Measurements from ENCODE around the gene WRAP73. TPM values are rescaled to one million over a fixed set of nuclear protein-coding genes. Genes with fewer than 3 reads are reported as not detected.
"Not testable (repeated sequence)": the region's sequence is repeated elsewhere in the genome, so short reads cannot be mapped to it uniquely, and the experiment has no call there.

Gene WRAP73
- polyA plus RNA-seq, 2 donors = 13.6 to 16.4 TPM

GRCh38 chr1:3593745-3594144, 56.2 kb downstream of the WRAP73 start:
- no peak overlapping the region for H3K4me3 ChIP-seq (ENCODE audit: low read depth in 1 of 2, low read length in 2 of 2)
- H3K9me3 ChIP-seq (ENCODE audit: control insufficient read depth in 2 of 2, insufficient read depth in 1 of 2, low read depth in 1 of 2, low read length in 1 of 2) = no peaks in the 10 kb centered on the region
- H3K4me1 ChIP-seq (ENCODE audit: control insufficient read depth in 2 of 2, insufficient read depth in 2 of 2, low read length in 1 of 2) = peaks cover 0 to 12% of the 10 kb centered on the region in 2 donors
- no peak overlapping the region for H3K27ac ChIP-seq (ENCODE audit: low read depth in 2 of 2, low read length in 1 of 2)
- 76 to 79% methylated on average over 9 to 10 of the region's 10 CpGs for WGBS, 2 donors
- H3K36me3 ChIP-seq (ENCODE audit: control insufficient read depth in 2 of 2, insufficient read depth in 2 of 2, low read length in 1 of 2) = no peaks in the 10 kb centered on the region
- H3K27me3 ChIP-seq (ENCODE audit: control insufficient read depth in 1 of 2, insufficient read depth in 2 of 2, low read length in 2 of 2) = no peaks in the 10 kb centered on the region

- peaks cover 0 to 8% of the 10 kb centered on the region in 2 donors for H3K4me1 ChIP-seq (ENCODE audit: control insufficient read depth in 2 of 2, insufficient read depth in 2 of 2, low read length in 1 of 2)
- 84 to 85% methylated on average over 15 to 17 of the region's 17 CpGs for WGBS, 2 donors
- no peaks in the 10 kb centered on the region for H3K27me3 ChIP-seq (ENCODE audit: control insufficient read depth in 1 of 2, insufficient read depth in 2 of 2, low read length in 2 of 2)
- H3K4me3 ChIP-seq (ENCODE audit: low read depth in 1 of 2, low read length in 2 of 2) = no peak overlapping the region
- H3K27ac ChIP-seq (ENCODE audit: low read depth in 2 of 2, low read length in 1 of 2) = no peak overlapping the region
- H3K36me3 ChIP-seq (ENCODE audit: control insufficient read depth in 2 of 2, insufficient read depth in 2 of 2, low read length in 1 of 2) = no peaks in the 10 kb centered on the region
- H3K9me3 ChIP-seq (ENCODE audit: control insufficient read depth in 2 of 2, insufficient read depth in 1 of 2, low read depth in 1 of 2, low read length in 1 of 2) = no peaks in the 10 kb centered on the region
Measured at GRCh38 chr1:3593334-3593733, 56.6 kb downstream of the WRAP73 start.

- Histone ChIP-seq H3K9me3 (ENCODE audit: control insufficient read depth in 2 of 2, insufficient read depth in 1 of 2, low read depth in 1 of 2, low read length in 1 of 2) (no peaks in the 10 kb centered on the region), H3K36me3 (ENCODE audit: control insufficient read depth in 2 of 2, insufficient read depth in 2 of 2, low read length in 1 of 2) (no peaks in the 10 kb centered on the region), H3K4me1 (ENCODE audit: control insufficient read depth in 2 of 2, insufficient read depth in 2 of 2, low read length in 1 of 2) (peaks cover 0 to 1% of the 10 kb centered on the region in 2 donors), H3K27me3 (ENCODE audit: control insufficient read depth in 1 of 2, insufficient read depth in 2 of 2, low read length in 2 of 2) (no peaks in the 10 kb centered on the region), H3K4me3 (ENCODE audit: low read depth in 1 of 2, low read length in 2 of 2) (no peak overlapping the region), H3K27ac (ENCODE audit: low read depth in 2 of 2, low read length in 1 of 2) (no peak overlapping the region)
- WGBS, 2 donors = 86 to 91% methylated on average over 31 to 33 of the region's 33 CpGs
Measured at GRCh38 chr1:3590951-3591865, 58.7 kb downstream of the WRAP73 start.

- 64 to 78% methylated on average over 27 of the region's 27 CpGs for WGBS, 2 donors
- Histone ChIP-seq H3K36me3 (ENCODE audit: control insufficient read depth in 2 of 2, insufficient read depth in 2 of 2, low read length in 1 of 2) (no peaks in the 10 kb centered on the region), H3K9me3 (ENCODE audit: control insufficient read depth in 2 of 2, insufficient read depth in 1 of 2, low read depth in 1 of 2, low read length in 1 of 2) (no peaks in the 10 kb centered on the region), H3K27ac (ENCODE audit: low read depth in 2 of 2, low read length in 1 of 2) (no peak overlapping the region), H3K4me1 (ENCODE audit: control insufficient read depth in 2 of 2, insufficient read depth in 2 of 2, low read length in 1 of 2) (peaks cover 0 to 1% of the 10 kb centered on the region in 2 donors), H3K4me3 (ENCODE audit: low read depth in 1 of 2, low read length in 2 of 2) (no peak overlapping the region), H3K27me3 (ENCODE audit: control insufficient read depth in 1 of 2, insufficient read depth in 2 of 2, low read length in 2 of 2) (no peaks in the 10 kb centered on the region)
Measured at GRCh38 chr1:3590139-3590763, 59.7 kb downstream of the WRAP73 start.

GRCh38 chr1:3588395-3588794, 61.5 kb downstream of the WRAP73 start:
- Histone ChIP-seq H3K36me3 (ENCODE audit: control insufficient read depth in 2 of 2, insufficient read depth in 2 of 2, low read length in 1 of 2) (no peaks in the 10 kb centered on the region), H3K4me1 (ENCODE audit: control insufficient read depth in 2 of 2, insufficient read depth in 2 of 2, low read length in 1 of 2) (peaks cover 0 to 1% of the 10 kb centered on the region in 2 donors), H3K27me3 (ENCODE audit: control insufficient read depth in 1 of 2, insufficient read depth in 2 of 2, low read length in 2 of 2) (no peaks in the 10 kb centered on the region), H3K27ac (ENCODE audit: low read depth in 2 of 2, low read length in 1 of 2) (no peak overlapping the region), H3K4me3 (ENCODE audit: low read depth in 1 of 2, low read length in 2 of 2) (no peak overlapping the region), H3K9me3 (ENCODE audit: control insufficient read depth in 2 of 2, insufficient read depth in 1 of 2, low read depth in 1 of 2, low read length in 1 of 2) (peaks cover 0 to 3% of the 10 kb centered on the region in 2 donors)
- 87 to 90% methylated on average over 3 to 5 of the region's 5 CpGs for WGBS, 2 donors

- WGBS, 2 donors = 71 to 78% methylated on average over 24 of the region's 24 CpGs
- peaks cover 0 to 3% of the 10 kb centered on the region in 2 donors for H3K9me3 ChIP-seq (ENCODE audit: control insufficient read depth in 2 of 2, insufficient read depth in 1 of 2, low read depth in 1 of 2, low read length in 1 of 2)
- H3K4me1 ChIP-seq (ENCODE audit: control insufficient read depth in 2 of 2, insufficient read depth in 2 of 2, low read length in 1 of 2) = no peaks in the 10 kb centered on the region
- H3K36me3 ChIP-seq (ENCODE audit: control insufficient read depth in 2 of 2, insufficient read depth in 2 of 2, low read length in 1 of 2) = no peaks in the 10 kb centered on the region
- no peak overlapping the region for H3K27ac ChIP-seq (ENCODE audit: low read depth in 2 of 2, low read length in 1 of 2)
- H3K4me3 ChIP-seq (ENCODE audit: low read depth in 1 of 2, low read length in 2 of 2) = no peak overlapping the region
- H3K27me3 ChIP-seq (ENCODE audit: control insufficient read depth in 1 of 2, insufficient read depth in 2 of 2, low read length in 2 of 2) = no peaks in the 10 kb centered on the region
Measured at GRCh38 chr1:3586986-3587759, 62.7 kb downstream of the WRAP73 start.

- H3K36me3 ChIP-seq (ENCODE audit: control insufficient read depth in 2 of 2, insufficient read depth in 2 of 2, low read length in 1 of 2) = no peaks in the 10 kb centered on the region
- no peak overlapping the region for H3K27ac ChIP-seq (ENCODE audit: low read depth in 2 of 2, low read length in 1 of 2)
- no peaks in the 10 kb centered on the region for H3K27me3 ChIP-seq (ENCODE audit: control insufficient read depth in 1 of 2, insufficient read depth in 2 of 2, low read length in 2 of 2)
- no peak overlapping the region for H3K4me3 ChIP-seq (ENCODE audit: low read depth in 1 of 2, low read length in 2 of 2)
- H3K4me1 ChIP-seq (ENCODE audit: control insufficient read depth in 2 of 2, insufficient read depth in 2 of 2, low read length in 1 of 2) = no peaks in the 10 kb centered on the region
- H3K9me3 ChIP-seq (ENCODE audit: control insufficient read depth in 2 of 2, insufficient read depth in 1 of 2, low read depth in 1 of 2, low read length in 1 of 2) = peaks cover 0 to 3% of the 10 kb centered on the region in 2 donors
- 79 to 84% methylated on average over 19 of the region's 19 CpGs for WGBS, 2 donors
Measured at GRCh38 chr1:3585940-3586568, 63.8 kb downstream of the WRAP73 start.

GRCh38 chr1:3585353-3585868, 64.5 kb downstream of the WRAP73 start:
- H3K9me3 ChIP-seq (ENCODE audit: control insufficient read depth in 2 of 2, insufficient read depth in 1 of 2, low read depth in 1 of 2, low read length in 1 of 2); H3K27ac ChIP-seq (ENCODE audit: low read depth in 2 of 2, low read length in 1 of 2); H3K36me3 ChIP-seq (ENCODE audit: control insufficient read depth in 2 of 2, insufficient read depth in 2 of 2, low read length in 1 of 2); H3K4me1 ChIP-seq (ENCODE audit: control insufficient read depth in 2 of 2, insufficient read depth in 2 of 2, low read length in 1 of 2); H3K27me3 ChIP-seq (ENCODE audit: control insufficient read depth in 1 of 2, insufficient read depth in 2 of 2, low read length in 2 of 2); H3K4me3 ChIP-seq (ENCODE audit: low read depth in 1 of 2, low read length in 2 of 2): not testable (repeated sequence)
- 54 to 64% methylated on average over 6 of the region's 6 CpGs for WGBS, 2 donors

- Histone ChIP-seq H3K27ac (ENCODE audit: low read depth in 2 of 2, low read length in 1 of 2) (no peak overlapping the region), H3K4me3 (ENCODE audit: low read depth in 1 of 2, low read length in 2 of 2) (no peak overlapping the region), H3K9me3 (ENCODE audit: control insufficient read depth in 2 of 2, insufficient read depth in 1 of 2, low read depth in 1 of 2, low read length in 1 of 2) (peaks cover 0 to 3% of the 10 kb centered on the region in 2 donors), H3K4me1 (ENCODE audit: control insufficient read depth in 2 of 2, insufficient read depth in 2 of 2, low read length in 1 of 2) (no peaks in the 10 kb centered on the region), H3K36me3 (ENCODE audit: control insufficient read depth in 2 of 2, insufficient read depth in 2 of 2, low read length in 1 of 2) (no peaks in the 10 kb centered on the region), H3K27me3 (ENCODE audit: control insufficient read depth in 1 of 2, insufficient read depth in 2 of 2, low read length in 2 of 2) (no peaks in the 10 kb centered on the region)
- WGBS, 2 donors = 78% methylated on average over 7 of the region's 7 CpGs
Measured at GRCh38 chr1:3584915-3585314, 65.0 kb downstream of the WRAP73 start.
